ENCODE data around the gene SLC1A6. TPM values are rescaled to one million over a fixed set of nuclear protein-coding genes. Genes with fewer than 3 reads are reported as not detected.
"Not testable (repeated sequence)": the region's sequence is repeated elsewhere in the genome, so short reads cannot be mapped to it uniquely, and the experiment has no call there.

Gene SLC1A6
- total RNA-seq, 4 donors from 2014 or later = not detected

DNA sequence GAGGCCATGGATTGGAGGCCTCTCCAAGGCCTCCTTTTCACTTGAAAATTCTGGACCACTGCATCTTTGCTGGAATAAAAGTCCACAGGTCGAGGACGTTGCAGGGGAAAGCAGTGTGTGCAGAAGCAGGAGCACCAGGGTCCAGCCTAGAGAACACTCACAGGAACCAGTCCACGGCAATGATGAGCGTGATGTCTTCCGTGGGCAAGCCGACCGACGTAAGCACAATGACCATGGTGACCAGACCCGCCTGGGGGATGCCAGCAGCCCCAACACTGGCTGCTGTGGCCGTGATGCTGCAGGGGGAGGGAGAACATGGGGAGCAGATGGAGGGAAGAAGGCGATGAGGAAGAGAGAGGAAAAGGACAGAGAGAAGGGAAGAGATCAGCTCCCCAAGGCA, 26.9 kb downstream of the SLC1A6 start:
- Histone ChIP-seq H3K27me3 (peaks cover 0 to 33% (median 4%) of the 10 kb centered on the region in 4 donors), H3K27ac (replicated peaks in 1 of 4) (no peak overlapping the region), H3K9me3 (peaks cover 0 to 23% (median 8%) of the 10 kb centered on the region in 4 donors), H3K36me3 (no peaks in the 10 kb centered on the region), H3K4me1 (no peaks in the 10 kb centered on the region), H3K4me3 (no peak overlapping the region)
- WGBS = 72% methylated on average over 11 of the region's 11 CpGs
- TF ChIP-seq POLR2AphosphoS5 (IDR thresholded peaks at IDR 0.05) (no peak), EP300 (IDR thresholded peaks at IDR 0.05) (no peak), POLR2A (IDR thresholded peaks at IDR 0.05; ENCODE audit: low read depth) (no peak)
- TF ChIP-seq, protein P1, sequence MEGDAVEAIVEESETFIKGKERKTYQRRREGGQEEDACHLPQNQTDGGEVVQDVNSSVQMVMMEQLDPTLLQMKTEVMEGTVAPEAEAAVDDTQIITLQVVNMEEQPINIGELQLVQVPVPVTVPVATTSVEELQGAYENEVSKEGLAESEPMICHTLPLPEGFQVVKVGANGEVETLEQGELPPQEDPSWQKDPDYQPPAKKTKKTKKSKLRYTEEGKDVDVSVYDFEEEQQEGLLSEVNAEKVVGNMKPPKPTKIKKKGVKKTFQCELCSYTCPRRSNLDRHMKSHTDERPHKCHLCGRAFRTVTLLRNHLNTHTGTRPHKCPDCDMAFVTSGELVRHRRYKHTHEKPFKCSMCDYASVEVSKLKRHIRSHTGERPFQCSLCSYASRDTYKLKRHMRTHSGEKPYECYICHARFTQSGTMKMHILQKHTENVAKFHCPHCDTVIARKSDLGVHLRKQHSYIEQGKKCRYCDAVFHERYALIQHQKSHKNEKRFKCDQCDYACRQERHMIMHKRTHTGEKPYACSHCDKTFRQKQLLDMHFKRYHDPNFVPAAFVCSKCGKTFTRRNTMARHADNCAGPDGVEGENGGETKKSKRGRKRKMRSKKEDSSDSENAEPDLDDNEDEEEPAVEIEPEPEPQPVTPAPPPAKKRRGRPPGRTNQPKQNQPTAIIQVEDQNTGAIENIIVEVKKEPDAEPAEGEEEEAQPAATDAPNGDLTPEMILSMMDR (IDR thresholded peaks at IDR 0.05) = no peak
- DNase-seq (ENCODE audit: extremely low spot score) = no peak
- intact Hi-C loops (cut with DNase I) = no loop called here

DNA sequence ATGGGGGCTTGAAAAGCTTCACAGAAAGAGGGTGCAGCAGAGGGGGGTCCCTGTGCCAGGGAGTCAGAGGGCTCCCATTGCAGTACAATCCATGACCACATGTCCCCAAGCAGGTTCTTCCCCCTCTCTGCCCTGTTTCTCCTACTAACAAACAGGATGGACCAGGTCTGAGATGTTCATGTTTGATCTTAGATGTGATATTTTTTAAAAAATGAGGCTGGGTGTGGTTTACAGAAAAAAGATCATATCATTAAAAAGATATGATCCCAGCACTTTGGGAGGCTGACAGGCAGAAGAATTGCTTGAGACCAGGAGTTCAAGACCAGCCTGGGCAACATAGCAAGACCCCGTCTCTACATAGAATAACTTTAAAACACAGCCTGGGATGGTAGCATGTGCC, 29.2 kb downstream of the SLC1A6 start:
- H3K4me3 ChIP-seq = no peak overlapping the region
- peaks cover 0 to 28% (median 4%) of the 10 kb centered on the region in 4 donors for H3K27me3 ChIP-seq
- TF ChIP-seq POLR2AphosphoS5 (IDR thresholded peaks at IDR 0.05) = no peak
- TF ChIP-seq, protein P1 (IDR thresholded peaks at IDR 0.05) = no peak
- TF ChIP-seq EP300 (IDR thresholded peaks at IDR 0.05) = no peak
- TF ChIP-seq POLR2A (IDR thresholded peaks at IDR 0.05; ENCODE audit: low read depth) = no peak
- H3K4me1 ChIP-seq = no peaks in the 10 kb centered on the region
- no peak overlapping the region for H3K27ac ChIP-seq (replicated peaks in 1 of 4)
- intact Hi-C loops (cut with DNase I) = no loop called here
- no peaks in the 10 kb centered on the region for H3K36me3 ChIP-seq
- 88% methylated on average over 1 of the region's 1 CpG for WGBS
- H3K9me3 ChIP-seq = peaks cover 0 to 6% (median 0%) of the 10 kb centered on the region in 4 donors
- no peak for DNase-seq (ENCODE audit: extremely low spot score)

DNA sequence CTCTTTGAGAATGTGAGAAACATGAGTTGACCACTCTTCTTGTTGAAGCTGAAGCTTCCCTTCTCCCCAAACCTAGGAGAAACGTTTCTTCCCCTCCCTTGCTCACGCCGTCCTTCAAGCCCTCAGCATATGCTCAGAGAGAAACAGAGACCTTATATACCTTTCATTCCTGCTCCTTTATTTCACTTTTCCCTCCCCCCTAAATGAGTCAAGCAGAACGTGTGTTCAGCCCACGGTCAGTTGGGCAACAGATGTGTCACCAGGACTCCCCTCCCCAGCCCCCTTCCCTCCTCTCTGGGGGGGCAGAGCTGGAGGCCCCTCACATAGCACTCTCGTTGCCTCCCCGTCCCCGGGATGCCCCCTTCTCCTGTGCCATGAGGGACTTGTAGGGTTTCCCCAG, 29.8 kb downstream of the SLC1A6 start:
- Histone ChIP-seq H3K27me3 (peaks cover 0 to 26% (median 4%) of the 10 kb centered on the region in 4 donors), H3K4me3 (no peak overlapping the region), H3K27ac (replicated peaks in 1 of 4) (no peak overlapping the region), H3K9me3 (peaks cover 0 to 6% (median 0%) of the 10 kb centered on the region in 4 donors), H3K4me1 (no peaks in the 10 kb centered on the region), H3K36me3 (no peaks in the 10 kb centered on the region)
- intact Hi-C loops (cut with DNase I) = no loop called here
- DNase-seq (ENCODE audit: extremely low spot score) = no peak
- whole genome bisulfite sequencing = 62% methylated on average over 8 of the region's 8 CpGs
- TF ChIP-seq POLR2A (IDR thresholded peaks at IDR 0.05; ENCODE audit: low read depth) (no peak), POLR2AphosphoS5 (IDR thresholded peaks at IDR 0.05) (no peak), EP300 (IDR thresholded peaks at IDR 0.05) (no peak)
- TF ChIP-seq, protein P1 (IDR thresholded peaks at IDR 0.05) = no peak

DNA sequence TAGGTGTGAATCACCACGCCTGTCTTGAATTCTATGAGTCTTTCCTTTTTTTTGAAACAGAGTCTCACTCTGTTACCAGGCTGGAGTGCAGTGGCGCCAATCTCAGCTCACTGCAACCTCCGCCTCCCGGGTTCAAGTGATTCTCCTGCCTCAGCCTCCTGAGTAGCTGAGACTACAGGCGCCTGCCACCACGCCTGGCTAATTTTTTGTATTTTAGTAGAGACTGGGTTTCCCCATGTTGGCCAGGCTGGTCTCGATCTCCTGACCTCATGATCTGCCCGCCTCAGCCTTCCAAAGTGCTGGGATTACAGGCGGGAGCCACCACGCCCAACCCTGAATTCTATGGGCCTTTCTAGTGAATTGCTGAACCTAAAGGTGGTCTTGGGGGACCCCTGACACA, 30.3 kb downstream of the SLC1A6 start:
- WGBS = 91% methylated on average over 10 of the region's 10 CpGs
- intact Hi-C loops (cut with DNase I); H3K36me3 ChIP-seq; H3K27ac ChIP-seq (replicated peaks in 1 of 4); H3K9me3 ChIP-seq; H3K4me3 ChIP-seq; DNase-seq (ENCODE audit: extremely low spot score); H3K4me1 ChIP-seq: not testable (repeated sequence)
- peaks cover 0 to 22% (median 4%) of the 10 kb centered on the region in 4 donors for H3K27me3 ChIP-seq

DNA sequence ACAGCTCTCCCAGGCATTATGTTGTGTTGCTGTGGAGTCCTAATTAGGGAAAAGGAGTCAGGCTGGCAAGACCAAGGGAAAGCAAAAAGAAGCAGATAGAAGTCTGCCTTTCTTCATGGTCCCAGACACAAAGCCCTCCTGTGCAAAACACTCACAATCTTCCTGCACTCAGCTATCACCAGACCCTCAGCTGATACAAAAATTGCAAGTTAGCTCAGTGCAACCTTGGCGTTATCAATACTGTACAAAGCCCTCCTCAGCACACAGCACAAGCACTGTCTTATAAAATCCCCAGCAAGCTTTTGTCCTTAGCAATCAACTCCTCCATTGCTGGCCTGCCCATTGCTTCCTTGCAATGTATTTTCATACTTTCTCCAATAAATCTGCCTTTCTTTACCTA, 35.2 kb downstream of the SLC1A6 start:
- no peak for DNase-seq (ENCODE audit: extremely low spot score)
- Histone ChIP-seq H3K36me3 (no peaks in the 10 kb centered on the region), H3K27ac (replicated peaks in 1 of 4) (no peak overlapping the region), H3K4me3 (no peak overlapping the region), H3K9me3 (no peaks in the 10 kb centered on the region), H3K4me1 (no peaks in the 10 kb centered on the region), H3K27me3 (peaks cover 0 to 2% (median 0%) of the 10 kb centered on the region in 4 donors)
- 77% methylated on average over 1 of the region's 1 CpG for WGBS
- TF ChIP-seq EP300 (IDR thresholded peaks at IDR 0.05) = no peak
- no peak for TF ChIP-seq POLR2AphosphoS5 (IDR thresholded peaks at IDR 0.05)
- TF ChIP-seq POLR2A (IDR thresholded peaks at IDR 0.05; ENCODE audit: low read depth) = no peak
- TF ChIP-seq, protein P1 (IDR thresholded peaks at IDR 0.05) = no peak
- intact Hi-C loops (cut with DNase I) = no loop called here

Measured in esophagus muscularis mucosa (tissue), 4 donors.